ENCODE measurements around the gene SOST. TPM values are rescaled to one million over a fixed set of nuclear protein-coding genes. Genes with fewer than 3 reads are reported as not detected.

Gene SOST
- total RNA-seq, 1 experiment from 2014 or later, result not detected

DNA sequence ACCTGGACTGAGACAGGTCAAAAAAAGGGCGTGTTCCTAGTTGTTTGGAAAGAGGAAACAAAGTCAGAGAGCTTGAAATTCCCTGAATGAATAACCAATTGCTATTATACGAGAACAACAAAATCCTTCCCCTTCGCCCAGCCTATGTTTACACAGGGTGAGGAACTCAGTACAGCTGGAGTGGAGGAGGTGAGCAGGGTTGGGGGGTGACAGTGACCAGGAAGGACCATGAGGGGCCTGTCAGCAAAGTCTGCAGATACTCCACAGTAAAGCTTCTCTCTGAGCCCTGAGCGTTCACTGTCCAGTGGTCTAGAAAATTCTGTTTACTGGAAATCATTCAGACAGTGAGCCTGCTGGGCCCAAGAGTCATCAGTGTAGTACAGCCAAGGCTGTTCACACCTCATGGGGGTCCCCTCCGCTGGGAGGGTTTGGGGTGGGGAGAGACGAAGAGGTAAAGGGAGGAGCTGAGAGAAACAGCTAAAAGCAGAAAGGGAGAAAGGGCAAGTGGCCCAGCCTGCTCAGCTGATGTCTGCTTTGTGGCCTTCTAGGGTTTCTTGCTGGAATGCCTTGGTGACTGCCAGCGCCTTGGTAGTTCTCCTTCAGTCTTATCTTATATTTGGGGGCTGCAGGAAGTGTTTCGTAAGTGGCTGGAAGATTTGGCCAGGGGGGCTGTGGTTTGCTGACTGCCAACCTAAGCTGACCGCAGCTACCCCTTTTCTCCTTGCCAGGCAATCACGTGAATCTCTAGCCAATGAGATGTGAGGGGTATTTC is 14.5 kb upstream of the SOST start:
- Histone ChIP-seq H4K5ac (ENCODE audit: insufficient read length, low read depth, low read length) (no peak overlapping the region), H3K79me2 (ENCODE audit: insufficient read depth, low read length) (no peaks in the 10 kb centered on the region), H2BK5ac (ENCODE audit: insufficient read length, low read length) (no peak overlapping the region), H3K27ac (ENCODE audit: insufficient read length, low read depth, low read length) (no peak overlapping the region), H2BK120ac (ENCODE audit: low read depth, low read length, poor library complexity, severe bottlenecking) (no peak overlapping the region), H2BK15ac (ENCODE audit: low read depth, low read length) (no peak overlapping the region), H4K8ac (replicated peaks; ENCODE audit: insufficient read length, low read depth, low read length) (no peak overlapping the region), H3K4ac (ENCODE audit: low read depth, low read length) (no peak overlapping the region), H3K23me2 (ENCODE audit: insufficient read length, low read depth, low read length, poor library complexity, severe bottlenecking) (no peaks in the 10 kb centered on the region), H3K4me1 (ENCODE audit: insufficient read depth, low read length) (no peaks in the 10 kb centered on the region), H3K56ac (ENCODE audit: insufficient read length, low read depth, low read length) (no peak overlapping the region), H3K9ac (ENCODE audit: extremely low read depth, insufficient read length, low read length) (no peak overlapping the region), H3K18ac (ENCODE audit: insufficient read length, low read depth, low read length) (no peak overlapping the region), H4K20me1 (ENCODE audit: control insufficient read depth, insufficient read depth, insufficient read length) (no peaks in the 10 kb centered on the region), H3K4me2 (ENCODE audit: insufficient read depth, insufficient read length, low read length) (no peak overlapping the region), H2BK12ac (ENCODE audit: insufficient read length, low read depth, low read length) (no peak overlapping the region), H3T11ph (ENCODE audit: low read length) (no peak overlapping the region), H3K9me3 (ENCODE audit: control insufficient read depth, low read depth, low read length) (no peaks in the 10 kb centered on the region), H3K79me1 (ENCODE audit: insufficient read depth, low read depth, low read length, poor library complexity, severe bottlenecking) (no peaks in the 10 kb centered on the region), H2AFZ (ENCODE audit: low read length) (no peak overlapping the region), H3K23ac (ENCODE audit: insufficient read length, low read depth, low read length) (no peak overlapping the region), H4K91ac (ENCODE audit: insufficient read length, low read depth, low read length) (no peak overlapping the region), H3K14ac (ENCODE audit: insufficient read depth, low read length) (no peak overlapping the region), H2BK20ac (ENCODE audit: low read depth, low read length, poor library complexity, severe bottlenecking) (no peak overlapping the region), H3K27me3 (ENCODE audit: insufficient read depth, low read length) (no peaks in the 10 kb centered on the region), H2AK5ac (ENCODE audit: insufficient read length, low read length) (no peak overlapping the region)
- Mint-ChIP-seq H3K36me3 (ENCODE audit: insufficient read depth in 1 of 3, low read depth in 3 of 3) (peaks cover 4 to 61% (median 57%) of the 10 kb centered on the region in 3 experiments), H3K27me3 (ENCODE audit: low read depth) (no peaks in the 10 kb centered on the region), H3K27ac (peak overlapping the region in 1 of 3 experiments; percentile 70; a peak in 1 of 7 replicates), H3K9me3 (no peaks in the 10 kb centered on the region), H3K4me3 (no peak overlapping the region), H3K4me1 (no peaks in the 10 kb centered on the region)
- WGBS (ENCODE audit: extremely low coverage, insufficient read length, low lambda C conversion rate), result no CpG with 5 or more reads among the region's 10 CpGs
- TF ChIP-seq, protein P1, sequence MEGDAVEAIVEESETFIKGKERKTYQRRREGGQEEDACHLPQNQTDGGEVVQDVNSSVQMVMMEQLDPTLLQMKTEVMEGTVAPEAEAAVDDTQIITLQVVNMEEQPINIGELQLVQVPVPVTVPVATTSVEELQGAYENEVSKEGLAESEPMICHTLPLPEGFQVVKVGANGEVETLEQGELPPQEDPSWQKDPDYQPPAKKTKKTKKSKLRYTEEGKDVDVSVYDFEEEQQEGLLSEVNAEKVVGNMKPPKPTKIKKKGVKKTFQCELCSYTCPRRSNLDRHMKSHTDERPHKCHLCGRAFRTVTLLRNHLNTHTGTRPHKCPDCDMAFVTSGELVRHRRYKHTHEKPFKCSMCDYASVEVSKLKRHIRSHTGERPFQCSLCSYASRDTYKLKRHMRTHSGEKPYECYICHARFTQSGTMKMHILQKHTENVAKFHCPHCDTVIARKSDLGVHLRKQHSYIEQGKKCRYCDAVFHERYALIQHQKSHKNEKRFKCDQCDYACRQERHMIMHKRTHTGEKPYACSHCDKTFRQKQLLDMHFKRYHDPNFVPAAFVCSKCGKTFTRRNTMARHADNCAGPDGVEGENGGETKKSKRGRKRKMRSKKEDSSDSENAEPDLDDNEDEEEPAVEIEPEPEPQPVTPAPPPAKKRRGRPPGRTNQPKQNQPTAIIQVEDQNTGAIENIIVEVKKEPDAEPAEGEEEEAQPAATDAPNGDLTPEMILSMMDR (conservative IDR thresholded peaks at IDR 0.05), result no peak
- DNase-seq, result no peak

Measured in H9 (cell line).